Heart left ventricle (tissue), 16 donors: ENCODE results near the gene HECTD2. TPM values are rescaled to one million over a fixed set of nuclear protein-coding genes. Genes with fewer than 3 reads are reported as not detected.
A peak's percentile ranks its signal among the peaks of the same experiment; 100 is the strongest.

Experiments used
- ATAC-seq, 4 donors: fragments of 200-7000 bp; cut with Tn5 transposase; one replicate each; pipeline ENCODE4 v1.9.1; 2020 to 2022; ENCODE audit warnings: moderate library complexity in 4 of 4, mild to moderate bottlenecking in 3 of 4, moderate number of reproducible peaks in 1 of 4
- DNase-seq, 5 donors: peaks; one replicate each; pipeline ENCODE4 v3.0.0-alpha.2; 2020
- H3K27ac ChIP-seq, 12 donors: fragments of 200-600 bp; sonication (generic) in 4 of 12; one replicate each; pipeline versions ENCODE4 v1.5.0 to v1.8.0; 2016 to 2022; ENCODE audit warnings: mild to moderate bottlenecking in 2 of 12
- H3K27me3 ChIP-seq, 9 donors: fragments of 200-600 bp; sonication (generic) in 2 of 9; one replicate each; pipeline versions ENCODE4 v1.5.1 to v1.8.0; 2016 to 2022; ENCODE audit warnings: mild to moderate bottlenecking in 3 of 9
- H3K36me3 ChIP-seq, 9 donors: fragments of 200-600 bp; sonication (generic) in 2 of 9; one replicate each; pipeline versions ENCODE4 v1.5.0 to v1.8.0; 2018 to 2022; ENCODE audit warnings: mild to moderate bottlenecking in 2 of 9
- H3K4me1 ChIP-seq, 12 donors: fragments of 200-600 bp; sonication (generic) in 4 of 12; one replicate each; pipeline versions ENCODE4 v1.5.0 to v1.8.0; 2016 to 2022; ENCODE audit warnings: mild to moderate bottlenecking in 3 of 12
- H3K4me3 ChIP-seq, 12 donors: fragments of 200-600 bp; sonication (generic) in 4 of 12; one replicate each; pipeline versions ENCODE4 v1.5.0 to v1.8.0; 2017 to 2022; ENCODE audit warnings: mild to moderate bottlenecking in 9 of 12, moderate library complexity in 4 of 12
- H3K9me3 ChIP-seq, 12 donors: fragments of 200-600 bp; sonication (generic) in 4 of 12; one replicate each; pipeline versions ENCODE4 v1.5.0 to v1.8.0; 2016 to 2022; ENCODE audit warnings: mild to moderate bottlenecking in 1 of 12
- CTCF ChIP-seq, 12 donors: fragments of 200-600 bp; sonication (generic) in 4 of 12; IDR thresholded peaks; one replicate each; pipeline versions ENCODE4 v1.5.0 to v1.8.0; 2018 to 2022; ENCODE audit warnings: antibody characterized with exemption in 12 of 12, mild to moderate bottlenecking in 5 of 12
- POLR2A ChIP-seq, 2 donors: fragments of 450-650 bp; IDR thresholded peaks; one replicate each; pipeline ENCODE4 v1.6.1; 2017; ENCODE audit warnings: antibody characterized with exemption in 2 of 2, mild to moderate bottlenecking in 2 of 2, moderate library complexity in 2 of 2
- WGBS, 4 donors: extraction: QIAGEN DNeasy Blood & Tissue Kit in 2 of 4; methylation state at CpG; one replicate each; pipeline versions ENCODE4 v1.1.5 to v1.1.7; 2013 to 2018; 5-methylcytosine and 5-hydroxymethylcytosine counted together
- intact Hi-C, 10 donors: fragments of 100-400 bp; cut with DNase I; formaldehyde crosslinking; loops; one replicate each; pipeline versions ENCODE4 v1.11.1 to v1.14.2; 2022
- polyA plus RNA-seq, 2 donors: library from polyadenylated mRNA; stranded (reverse); fragments of 200-250 nt; gene quantifications; one replicate each; pipeline ENCODE4 v1.2.3, GENCODE V29; 2013
- total RNA-seq, 9 donors: library from RNA; depleted of rRNA in 2 of 9; stranded (reverse); fragments of >200 nt in 2 of 9; fragmentation: NEBNext Ultra II Directional in 3 of 9; extraction: Animal tissue kit (Norgen Biotek cat#: 25700) in 3 of 9; gene quantifications; one replicate each; pipeline versions ENCODE4 v1.1.0 to v1.2.4, GENCODE V29; 2016 to 2023
- donor health status: ischemic (EF 13 %, LVEDD 7.1; RV severe dilation, severe dysfunction).
- donor health status: healthy with polysubstance abuse.
- donor health status: DM: no; HTN: yes; CAD: no.
- donor health status: DM: no; HTN: no; CAD: no.
- donor health status: ischemic (EF 25% LVEDD 6.9; RV normal size, moderate dysfunction).
- donor health status: ischemic (EF 25% LVEDD 5.7; RV mildly dilated, moderate dysfunction).
- donor health status: healthy.
- donor health status: DM: yes; HTN: yes; CAD: no.
- donor health status: ischemic (EF 35%, LVEDD 5.7; RV mildly dilated, moderate dysfunction).
- donor health status: nonischemic (EF 11% LVEDD 7.7; RV severe dilation, severe dysfunction).
- donor health status: DM: yes; HTN: yes; CAD: no.
- donor health status: PGD.
- donor health status: ischemic (EF 29% LVEDD 5.4; RV normal size, mild dysfunction).
- donor health status: nonischemic (EF 23%, LVEDD 6.1; RV moderate dilation, normal function).

Gene HECTD2
- total and polyA plus RNA-seq, 11 donors = 2.3 to 9.3 (median 4.1) TPM

DNA sequence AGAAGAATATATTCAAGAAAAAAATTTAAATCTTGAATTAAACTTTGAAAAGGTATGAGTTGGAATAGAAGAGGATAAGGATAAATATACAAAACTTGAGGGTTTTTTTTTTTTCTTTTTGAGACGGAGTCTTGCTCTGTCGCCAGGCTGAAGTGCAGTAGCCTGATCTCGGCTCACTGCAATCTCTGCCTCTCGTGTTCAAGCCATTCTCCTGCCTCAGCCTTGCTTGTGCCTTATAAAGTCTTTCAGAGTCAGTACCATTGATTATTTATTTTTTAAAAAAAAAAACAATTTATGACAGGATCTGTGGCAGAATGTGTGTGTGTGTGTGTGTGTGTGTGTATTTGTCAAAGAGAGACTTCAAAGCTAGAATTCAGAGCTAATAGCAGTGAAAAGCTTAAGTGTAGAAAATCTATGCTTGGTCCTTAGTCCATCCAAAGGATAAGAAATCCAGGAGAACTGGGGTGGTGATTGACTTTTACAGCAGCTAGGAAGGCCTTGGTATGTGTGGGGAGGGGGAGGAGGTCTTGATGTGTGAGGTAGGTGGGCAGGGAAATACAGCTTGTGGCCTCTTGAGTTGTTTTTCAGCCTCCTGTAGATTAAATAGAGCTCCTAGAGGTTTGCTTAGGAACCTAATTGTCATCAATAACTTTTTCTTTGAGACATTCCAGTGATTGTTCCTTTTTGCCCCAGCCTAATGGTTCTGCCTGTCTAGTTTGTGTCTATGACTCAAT lies 2.4 kb downstream of the HECTD2 start:
- H3K9me3 ChIP-seq = no peaks in the 10 kb centered on the region
- peak overlapping the region in 1 of 12 donors; percentile 96 for H3K4me3 ChIP-seq
- DNase-seq = no peak
- TF ChIP-seq CTCF (IDR thresholded peaks at IDR 0.05) (no peak), POLR2A (IDR thresholded peaks at IDR 0.05) (no peak)
- intact Hi-C loops = loop anchor here in 3 of 10 donors (5.0 to 10.0 kb wide), 2 partner anchors 220 to 222 kb away; partner anchors contain the start of gene PPP1R3C (in 3 of the 3)
- WGBS, 4 donors = 85 to 93% (median 91%) methylated on average over 4 of the region's 4 CpGs
- no peak for ATAC-seq
- peaks cover 0 to 42% (median 8%) of the 10 kb centered on the region in 12 donors for H3K4me1 ChIP-seq
- H3K27ac ChIP-seq = no peak overlapping the region
- H3K36me3 ChIP-seq = no peaks in the 10 kb centered on the region
- no peaks in the 10 kb centered on the region for H3K27me3 ChIP-seq

DNA sequence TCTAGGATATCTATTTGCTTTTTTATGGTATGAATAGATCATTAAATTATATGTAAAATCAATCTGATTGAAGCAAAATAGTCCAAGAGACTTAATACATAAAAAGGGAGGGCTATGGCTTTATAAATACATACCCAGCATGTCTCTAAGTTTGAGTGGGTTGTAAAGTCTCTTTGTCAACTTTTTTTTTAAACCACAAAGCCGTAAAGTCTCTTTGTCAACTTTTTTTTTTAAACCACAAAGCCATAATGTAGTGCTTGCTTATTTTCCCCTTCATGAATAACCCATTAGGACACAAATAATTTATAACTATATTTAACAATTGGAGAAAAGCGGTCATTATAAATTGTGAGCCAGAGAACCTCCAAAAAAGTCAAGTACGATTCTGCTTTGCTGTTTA lies 5.7 kb downstream of the HECTD2 start:
- no peaks in the 10 kb centered on the region for H3K9me3 ChIP-seq
- no peaks in the 10 kb centered on the region for H3K36me3 ChIP-seq
- no peak overlapping the region for H3K27ac ChIP-seq
- ATAC-seq (no peak), DNase-seq (no peak)
- intact Hi-C loops = loop anchor here in 2 of 10 donors (10.0 kb wide), 1 partner anchor 219 kb away; the partner anchor contains the start of gene PPP1R3C (in 2 of the 2)
- H3K4me1 ChIP-seq = peaks cover 0 to 55% (median 6%) of the 10 kb centered on the region in 12 donors
- H3K27me3 ChIP-seq = no peaks in the 10 kb centered on the region
- TF ChIP-seq CTCF (IDR thresholded peaks at IDR 0.05) (no peak), POLR2A (IDR thresholded peaks at IDR 0.05) (no peak)
- no peak overlapping the region for H3K4me3 ChIP-seq
- 86 to 91% (median 88%) methylated on average over 3 of the region's 3 CpGs for WGBS, 4 donors

GRCh38 chr10:91416339-91416855 lies 6.3 kb downstream of the HECTD2 start:
- intact Hi-C loops = loop anchor here in 2 of 10 donors (10.0 kb wide), 1 partner anchor 218 kb away; the partner anchor contains the start of gene PPP1R3C (in 2 of the 2)
- TF ChIP-seq CTCF (IDR thresholded peaks at IDR 0.05) = no peak
- TF ChIP-seq POLR2A (IDR thresholded peaks at IDR 0.05) = no peak
- no peaks in the 10 kb centered on the region for H3K36me3 ChIP-seq
- no peak for DNase-seq
- ATAC-seq = no peak
- no peak overlapping the region for H3K4me3 ChIP-seq
- H3K27me3 ChIP-seq = no peaks in the 10 kb centered on the region
- H3K9me3 ChIP-seq = no peaks in the 10 kb centered on the region
- 84 to 91% (median 86%) methylated on average over 3 of the region's 3 CpGs for WGBS, 4 donors
- H3K27ac ChIP-seq = no peak overlapping the region
- peaks cover 0 to 54% (median under 1%) of the 10 kb centered on the region in 12 donors for H3K4me1 ChIP-seq

- Histone ChIP-seq H3K27me3 (no peaks in the 10 kb centered on the region), H3K9me3 (no peaks in the 10 kb centered on the region), H3K27ac (peak overlapping the region in 1 of 12 donors; percentile 35), H3K4me1 (peaks cover 0 to 51% (median 0%) of the 10 kb centered on the region in 12 donors), H3K36me3 (no peaks in the 10 kb centered on the region), H3K4me3 (no peak overlapping the region)
- 88 to 95% (median 91%) methylated on average over 2 of the region's 2 CpGs for WGBS, 4 donors
- DNase-seq = no peak
- intact Hi-C loops = loop anchor here in 2 of 10 donors (10.0 kb wide), 1 partner anchor 216 kb away; the partner anchor contains the start of gene PPP1R3C (in 2 of the 2)
- peak in 1 of 4 donors; percentile 48 for ATAC-seq
- no peak for TF ChIP-seq CTCF (IDR thresholded peaks at IDR 0.05)
- no peak for TF ChIP-seq POLR2A (IDR thresholded peaks at IDR 0.05)
Observed at GRCh38 chr10:91418416-91418815, 8.3 kb downstream of the HECTD2 start.
